DMS53 treated with DMSO at 0.1 percent for 48 hours (cell line): Measurements from ENCODE around the gene COG7.
A peak's percentile ranks its signal among the peaks of the same experiment; 100 is the strongest.
"Not testable (repeated sequence)": the region's sequence is repeated elsewhere in the genome, so short reads cannot be mapped to it uniquely, and the experiment has no call there.

Source experiments
- DNase-seq: peaks from one replicate; lab custom pipeline; 2025; ENCODE audit not compliant: unreplicated experiment; lab: John Stamatoyannopoulos, UW

The COG7 gene

DNA sequence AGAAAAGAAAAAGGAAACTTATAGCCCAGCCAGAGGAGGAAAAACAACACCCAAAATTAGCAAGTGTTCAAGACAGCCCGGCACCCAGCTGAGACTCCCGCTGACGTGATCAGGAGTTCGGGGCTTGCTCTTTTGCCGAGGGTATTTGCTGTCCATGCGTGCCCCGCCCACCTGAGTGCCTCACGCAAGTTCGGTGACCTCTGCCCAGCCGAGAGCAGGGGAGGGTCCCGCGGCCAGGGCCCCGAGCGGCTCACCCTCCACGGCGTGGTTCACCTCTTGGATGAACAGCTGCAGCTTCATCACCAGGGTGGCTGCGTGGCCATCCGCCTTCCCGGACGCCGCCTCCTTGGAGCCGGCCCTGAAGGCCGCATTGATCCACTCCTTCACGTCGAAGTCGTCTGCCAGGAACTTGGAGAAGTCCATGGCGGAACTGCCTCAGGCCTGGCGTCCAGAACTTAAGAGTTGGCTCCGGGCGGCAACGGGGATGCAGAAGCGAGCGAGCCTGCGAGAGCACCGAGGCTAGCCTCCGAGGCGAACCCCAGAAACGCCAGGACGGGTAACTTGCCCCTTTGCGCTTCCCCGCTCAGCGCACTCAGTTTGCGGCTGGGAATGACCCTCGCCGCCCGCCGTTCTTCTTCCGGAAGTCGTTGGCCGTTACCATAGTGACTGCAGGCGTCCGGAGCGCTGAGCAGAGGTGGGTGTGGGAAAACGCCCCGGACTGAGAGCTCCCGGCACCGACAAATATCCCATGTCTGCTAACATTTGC, at the start of gene COG7:
Gene COG7, minus strand, starts transcription at position 618 of the 766 bp plus-strand sequence. Its CDS starts 195 bp downstream, at position 423.
- peak; percentile 60 for DNase-seq

DNA sequence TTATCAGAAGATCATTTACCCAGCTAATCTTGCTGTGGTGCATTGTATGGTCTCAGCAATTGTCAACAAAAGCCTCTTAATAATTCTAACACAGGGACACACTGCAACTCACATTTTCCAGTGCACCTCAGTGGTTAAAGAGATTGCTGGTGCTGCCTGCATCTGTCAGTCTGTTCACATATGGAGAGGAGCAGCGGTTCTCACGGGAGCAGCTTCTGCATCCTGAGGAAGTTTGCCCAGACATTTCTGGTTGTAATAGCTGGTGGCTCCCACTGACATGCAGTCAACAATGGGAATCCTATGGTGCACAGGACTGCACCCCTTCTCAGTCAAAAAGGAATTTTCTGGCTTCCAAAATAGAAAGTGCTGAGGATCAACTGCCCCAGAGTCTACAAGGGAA, 49.5 kb upstream of the COG7 start:
- DNase-seq: no peak

DNA sequence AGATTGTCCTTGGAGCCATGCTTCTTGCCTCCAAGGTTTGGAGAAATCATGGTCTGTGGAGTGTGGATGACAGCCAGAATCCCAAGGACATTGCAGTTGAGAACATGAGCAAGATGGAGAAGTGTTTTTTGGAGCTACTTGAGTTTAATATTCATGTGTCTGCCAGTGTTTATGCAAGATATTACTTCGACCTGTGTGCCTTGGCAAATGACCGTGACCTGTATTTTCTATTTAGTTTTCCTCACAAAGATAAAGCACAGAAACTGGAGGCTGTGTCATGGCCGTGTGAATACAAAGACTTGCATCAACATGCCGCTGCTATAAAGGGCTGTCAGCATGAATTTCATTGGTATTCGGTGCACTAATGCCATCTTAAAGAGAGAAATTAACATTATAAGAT, 48.3 kb upstream of the COG7 start:
- no peak for DNase-seq

DNA sequence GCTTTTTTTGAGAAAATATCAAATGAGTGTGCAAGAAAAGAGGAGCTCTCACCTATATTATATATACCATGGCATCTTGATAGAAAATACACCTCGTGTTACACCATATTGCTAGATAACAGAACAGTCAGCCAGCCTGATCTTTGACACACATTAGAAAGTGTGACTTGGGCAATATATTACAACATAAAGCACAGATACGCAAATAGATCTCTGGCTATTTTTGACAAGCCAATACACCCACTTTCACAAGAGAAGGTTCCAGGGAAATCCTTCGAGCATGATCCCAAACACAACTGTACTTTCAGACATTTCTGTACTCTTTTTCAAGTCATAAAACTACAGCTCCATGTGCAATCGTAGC, 47.9 kb upstream of the COG7 start:
- DNase-seq: no peak

DNA sequence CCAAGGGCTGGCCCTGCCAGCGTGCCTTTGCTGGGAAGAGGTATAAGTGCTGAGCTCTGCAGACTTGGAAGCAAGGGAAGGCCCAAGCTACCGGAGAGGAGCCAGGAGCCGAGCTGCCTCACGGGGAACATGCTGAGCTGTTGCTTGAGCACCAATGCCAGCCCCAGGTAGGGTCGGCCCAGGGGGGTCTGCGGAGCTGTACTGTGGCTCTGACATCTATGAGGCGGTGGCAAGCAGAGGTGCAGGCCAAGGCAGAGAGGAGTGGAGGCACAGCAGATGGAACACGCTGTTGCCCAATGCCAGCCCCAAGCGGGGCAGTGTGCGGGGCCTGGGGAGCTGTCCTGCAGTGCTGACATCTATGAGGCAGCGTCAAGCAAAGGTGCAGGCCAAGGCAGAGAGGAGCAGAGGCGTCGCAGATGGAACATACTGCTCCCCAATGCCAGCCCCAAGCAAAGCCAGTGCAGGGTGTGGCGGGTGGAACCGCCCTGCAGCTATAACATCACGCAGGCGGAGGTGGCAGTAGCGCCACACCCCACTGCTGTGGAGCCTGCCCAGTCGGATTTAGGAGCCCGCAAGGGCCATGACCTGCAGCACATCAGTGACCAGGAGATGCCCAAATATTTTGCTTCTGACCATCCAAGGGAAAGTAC, 47.3 kb upstream of the COG7 start:
- no peak for DNase-seq

DNA sequence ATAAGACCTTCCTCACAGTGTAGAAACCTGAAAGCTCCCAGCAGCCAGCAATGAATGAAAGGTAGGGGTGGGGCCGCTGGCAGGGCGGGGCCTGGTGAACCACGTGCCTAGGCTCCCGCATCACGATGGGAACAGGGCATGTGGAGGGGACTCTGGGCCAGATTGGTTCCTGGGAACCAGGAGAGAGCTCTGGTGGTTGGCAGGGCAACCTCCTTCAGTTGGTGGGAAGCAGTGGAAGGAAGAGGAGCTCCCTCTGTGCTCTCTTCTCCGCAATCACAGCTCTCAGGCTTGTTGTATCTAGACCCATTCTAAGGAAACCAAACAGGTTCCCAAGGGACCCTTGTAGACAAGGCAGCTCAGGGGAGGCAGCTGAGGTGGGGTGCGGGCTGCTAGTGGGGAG, 46.8 kb upstream of the COG7 start:
- DNase-seq: no peak

DNA sequence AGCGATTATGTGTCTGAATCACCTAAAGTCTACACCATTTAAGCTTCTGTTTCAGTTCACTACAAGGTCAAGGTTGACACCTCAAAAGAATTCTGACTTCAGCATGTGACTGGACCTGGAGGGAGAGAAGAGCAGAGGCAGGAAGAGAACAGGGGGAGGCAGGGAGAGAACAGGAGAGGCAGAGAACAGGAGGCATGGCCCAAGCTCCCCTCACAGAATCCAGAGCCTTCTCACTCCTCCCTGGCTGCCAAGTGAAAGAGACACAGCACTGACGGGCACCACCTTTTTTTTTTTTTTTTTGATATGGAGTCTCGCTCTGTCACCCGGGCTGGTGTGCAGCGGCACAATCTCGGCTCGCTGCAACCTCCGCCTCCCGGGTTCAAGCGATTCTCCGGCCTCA, 45.9 kb upstream of the COG7 start:
- no peak for DNase-seq

DNA sequence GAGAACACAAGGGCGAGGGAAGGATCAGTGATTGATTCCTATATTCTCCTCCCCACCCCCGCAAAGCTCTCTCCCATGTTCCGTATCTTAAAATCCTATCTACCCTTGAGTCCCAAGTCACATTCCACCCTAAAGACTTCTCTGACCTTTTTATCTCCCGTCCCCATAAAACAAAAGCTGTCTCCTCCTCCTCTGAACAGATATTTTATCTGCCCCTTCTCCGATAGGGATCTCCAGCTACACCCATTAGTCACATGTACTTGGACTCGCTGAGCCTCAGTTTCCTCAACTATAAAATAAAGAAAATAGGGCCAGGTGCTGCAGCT, 44.5 kb upstream of the COG7 start:
- DNase-seq: no peak

DNA sequence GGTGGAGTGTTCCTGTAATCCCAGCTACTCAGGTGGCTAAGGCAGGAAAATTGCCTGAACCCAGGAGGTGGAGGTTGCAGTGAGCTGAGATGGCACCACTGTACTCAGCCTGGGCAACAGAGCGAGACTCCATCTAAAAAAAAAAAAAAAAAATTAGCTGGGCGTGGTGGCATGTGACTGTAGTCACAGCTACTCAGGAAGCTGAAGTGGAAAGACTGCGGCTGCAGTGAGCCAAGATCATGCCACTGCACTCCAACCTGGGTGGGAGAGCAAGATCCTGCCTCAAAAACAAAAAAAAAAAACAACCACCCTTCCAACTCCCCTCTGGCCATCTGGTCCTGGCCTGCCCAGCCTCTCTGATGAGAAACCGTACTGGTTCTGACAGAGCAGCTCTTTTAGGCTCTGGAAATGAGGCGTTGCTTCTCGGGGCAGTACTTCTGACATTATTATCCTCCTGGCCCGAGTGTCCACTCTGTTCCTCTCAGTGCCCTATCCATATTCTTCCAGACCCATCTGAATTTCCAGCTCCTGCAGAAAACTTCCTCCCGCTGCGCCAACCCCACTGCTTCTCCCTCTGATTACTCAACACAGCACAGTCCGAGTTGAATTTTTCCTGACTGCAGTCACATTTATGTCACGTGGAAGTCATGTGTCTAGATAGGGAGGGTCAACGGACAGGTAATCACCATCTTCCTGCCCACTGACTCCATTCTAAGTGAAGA, 44.0 kb upstream of the COG7 start:
- no peak for DNase-seq

DNA sequence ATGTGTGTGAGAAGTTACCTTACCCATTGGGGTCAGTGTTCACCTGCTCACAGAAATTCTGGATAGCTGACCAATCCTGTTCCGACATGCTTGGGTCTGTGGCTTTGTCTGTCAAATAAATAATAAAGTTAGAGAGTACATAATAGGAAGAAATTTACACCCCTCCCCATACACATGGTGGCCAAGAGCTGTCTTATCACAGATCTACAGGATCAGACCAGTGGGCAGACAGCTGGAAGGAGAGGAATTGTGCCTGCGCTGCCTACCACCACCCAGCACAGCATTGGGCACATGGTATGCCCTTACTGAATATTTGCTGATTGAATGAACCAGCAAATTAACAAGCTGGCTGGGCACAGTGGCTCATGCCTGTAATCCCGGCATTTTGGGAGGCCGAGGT, 42.7 kb upstream of the COG7 start:
- DNase-seq: no peak

DNA sequence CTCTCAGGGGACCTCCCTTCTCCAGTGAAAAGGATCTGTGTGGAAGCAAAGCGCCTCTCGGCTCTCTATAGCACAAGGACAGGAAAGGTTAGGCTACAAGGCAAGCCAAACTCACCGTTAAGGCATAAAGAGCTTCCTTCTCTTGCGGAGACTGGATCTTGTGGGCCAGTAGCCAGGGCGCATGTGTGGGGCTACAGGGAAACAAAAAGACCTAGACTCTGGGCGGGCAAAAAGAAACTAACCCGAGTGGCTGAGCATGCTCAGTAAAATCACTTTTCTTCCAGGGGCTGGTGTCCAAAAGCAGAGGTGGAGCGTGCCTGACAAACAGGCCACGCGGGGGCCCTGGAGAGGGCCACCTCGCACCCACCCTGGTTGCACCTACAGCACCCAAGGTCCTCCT, 41.2 kb upstream of the COG7 start:
- DNase-seq: no peak

DNA sequence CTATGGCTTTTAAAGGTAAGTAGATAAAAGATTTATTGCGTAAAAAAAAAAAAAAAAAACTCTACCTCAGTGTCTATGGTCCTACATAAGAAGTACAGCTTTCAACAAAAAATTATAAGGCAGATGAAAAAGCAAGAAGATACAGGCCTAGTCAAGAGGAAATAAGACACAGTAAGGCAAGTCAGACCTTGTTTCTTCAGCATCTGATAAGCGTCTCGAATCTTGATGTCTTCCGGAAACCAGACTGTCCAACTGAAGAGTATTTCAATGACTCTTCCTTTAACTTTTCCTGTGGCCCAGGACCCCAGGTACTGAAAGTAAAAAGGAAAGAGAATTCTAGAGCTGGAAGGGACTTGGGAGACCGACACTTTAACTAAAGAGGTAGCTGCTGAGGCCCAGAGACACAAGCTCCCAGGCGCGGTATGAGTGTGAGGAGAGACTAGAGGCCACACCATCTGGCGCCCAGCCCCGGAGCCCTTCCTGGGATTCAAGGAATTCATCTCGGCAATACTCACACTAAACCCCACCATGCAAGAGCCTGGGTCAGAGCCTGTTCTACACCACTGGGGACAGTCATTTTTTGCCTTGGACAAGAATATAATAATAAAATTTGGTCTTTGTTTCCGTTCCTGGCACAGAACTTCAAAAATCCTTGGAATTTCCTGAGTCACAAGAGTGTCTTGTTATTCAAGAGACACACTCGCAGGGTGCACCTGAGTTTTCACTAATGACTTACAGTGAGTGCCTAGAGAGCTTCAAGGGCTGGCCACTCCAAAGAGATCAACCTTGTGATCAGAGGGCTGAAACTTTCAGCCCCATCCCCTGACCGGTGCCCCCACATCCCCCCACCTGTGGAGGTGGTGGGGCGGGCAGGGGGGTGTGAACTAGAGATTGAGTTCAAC, 38.8 kb upstream of the COG7 start:
- DNase-seq: no peak

DNA sequence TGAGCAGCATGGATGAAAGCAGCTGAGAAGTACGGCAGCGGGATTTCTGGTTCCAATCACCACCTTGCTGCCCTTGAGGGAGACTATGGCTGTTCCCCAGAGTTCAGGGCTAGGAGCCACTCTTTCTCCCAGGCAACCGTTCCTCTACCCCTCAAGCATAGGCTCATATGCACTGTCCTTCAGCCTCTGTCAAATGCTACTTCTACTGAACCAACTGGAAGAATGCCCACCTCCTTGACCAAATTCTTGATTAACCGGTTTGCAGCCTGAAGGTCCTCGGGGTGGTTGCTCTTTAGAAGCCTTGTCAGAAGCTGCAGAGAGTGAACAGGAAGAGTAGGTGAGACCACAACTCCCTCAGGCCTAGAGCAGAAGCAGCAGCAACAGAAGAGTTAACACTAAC, 33.5 kb upstream of the COG7 start:
- no peak for DNase-seq

DNA sequence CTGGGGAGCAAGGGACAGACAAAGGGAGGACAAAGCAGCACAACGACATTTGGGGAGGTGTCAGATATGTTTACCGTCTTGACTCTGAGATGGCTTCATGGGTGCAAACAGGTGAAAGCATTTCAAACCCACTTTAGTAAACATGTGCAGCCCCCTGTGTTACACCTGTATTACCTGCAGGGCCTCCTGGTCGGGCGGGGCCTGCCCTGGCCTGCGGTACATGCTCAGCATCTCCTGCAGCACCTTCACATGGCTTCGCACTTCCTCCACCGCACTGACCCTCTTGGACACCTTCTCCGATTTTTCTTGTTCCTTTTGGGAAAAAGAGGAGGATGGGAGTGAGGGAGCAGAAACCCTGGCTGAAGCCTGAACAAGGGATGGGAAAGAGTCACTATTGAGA, 32.9 kb upstream of the COG7 start:
- no peak for DNase-seq

DNA sequence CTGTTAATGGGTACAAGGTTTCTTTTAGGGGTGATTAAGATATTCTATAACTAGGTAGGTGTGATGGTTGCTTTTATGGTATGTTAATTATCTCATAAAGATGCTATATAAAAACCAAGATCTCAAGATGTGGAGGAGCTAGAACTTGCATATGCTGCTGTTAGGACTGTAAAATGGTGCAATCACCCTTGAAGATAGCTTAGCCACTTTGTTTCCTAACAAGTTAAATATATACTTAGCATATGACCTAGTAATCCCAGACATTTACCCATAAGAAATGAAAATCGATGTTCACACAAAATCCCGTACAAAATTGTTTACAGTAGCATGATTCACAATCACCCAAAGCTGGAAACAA, 32.2 kb upstream of the COG7 start:
- DNase-seq: no peak

DNA sequence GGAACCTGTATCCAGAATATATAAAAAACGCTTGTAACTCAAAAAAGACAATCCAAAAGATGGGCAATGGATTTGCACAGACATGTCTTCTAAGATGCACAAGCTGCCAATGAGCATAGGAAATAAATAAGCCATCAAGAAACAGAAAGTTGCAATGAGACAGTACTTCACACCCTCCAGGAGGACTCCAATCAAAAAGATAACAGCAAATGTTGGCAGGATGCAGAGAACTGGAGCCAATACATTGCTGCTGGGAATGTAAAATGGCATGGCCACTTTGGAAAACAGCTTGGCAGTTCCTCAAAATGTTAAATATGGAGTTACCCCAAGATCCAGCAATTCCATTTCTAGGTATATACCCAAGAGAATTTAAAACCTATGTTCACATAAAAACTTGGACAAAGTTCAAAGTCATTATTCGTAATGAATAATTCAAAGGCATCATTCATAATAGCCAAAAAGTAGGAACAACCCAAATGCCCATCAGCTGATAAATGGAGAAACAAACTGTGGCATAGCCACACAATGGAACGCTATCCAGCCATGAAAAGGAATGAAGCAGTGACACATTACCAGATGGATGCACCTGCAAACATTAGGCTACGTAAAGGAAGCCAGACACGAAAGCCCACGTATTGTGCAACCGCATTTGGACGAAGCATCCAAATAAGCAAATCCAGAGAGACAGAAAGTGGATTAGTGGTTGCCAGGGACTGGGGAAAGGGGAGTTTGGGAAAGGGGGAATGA, 31.7 kb upstream of the COG7 start:
- DNase-seq: no peak

DNA sequence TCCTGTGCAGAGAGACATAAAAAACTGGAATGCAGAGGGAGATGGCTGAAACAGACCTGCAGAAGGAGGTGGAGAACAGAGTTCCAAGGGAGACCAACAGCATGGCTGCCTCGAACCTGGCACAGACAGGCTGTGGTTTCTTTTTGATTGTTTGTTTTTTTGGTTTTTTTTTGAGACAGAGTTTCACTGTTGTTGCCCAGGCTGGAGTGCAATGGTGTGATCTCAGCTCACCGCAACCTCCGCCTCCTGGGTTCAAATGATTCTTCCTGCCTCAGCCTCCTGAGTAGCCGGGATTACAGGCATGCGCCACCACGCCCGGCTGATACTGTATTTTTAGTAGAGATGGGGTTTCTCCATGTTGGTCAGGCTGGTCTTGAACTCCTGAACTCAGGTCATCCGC, 30.5 kb upstream of the COG7 start:
- not testable (repeated sequence) for DNase-seq

DNA sequence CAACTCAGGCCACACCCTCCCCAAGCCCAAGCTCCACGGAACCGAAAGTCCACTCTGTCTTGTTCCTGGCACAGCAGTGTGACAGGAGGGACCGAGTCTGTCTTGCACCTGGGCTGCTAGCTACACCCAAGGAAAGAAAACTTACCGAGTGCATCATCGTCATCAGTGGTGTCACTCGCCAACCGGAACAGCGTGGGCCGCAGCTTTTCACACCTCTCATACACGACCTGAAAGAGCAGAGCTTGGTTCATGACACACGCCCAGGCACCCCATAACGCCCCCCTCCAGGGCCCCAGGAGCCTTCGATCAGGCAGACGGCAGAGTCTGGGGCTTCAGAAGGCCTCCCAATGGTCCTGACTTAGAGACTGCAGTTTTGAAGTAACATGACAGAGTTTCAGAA, 29.8 kb upstream of the COG7 start:
- no peak for DNase-seq

DNA sequence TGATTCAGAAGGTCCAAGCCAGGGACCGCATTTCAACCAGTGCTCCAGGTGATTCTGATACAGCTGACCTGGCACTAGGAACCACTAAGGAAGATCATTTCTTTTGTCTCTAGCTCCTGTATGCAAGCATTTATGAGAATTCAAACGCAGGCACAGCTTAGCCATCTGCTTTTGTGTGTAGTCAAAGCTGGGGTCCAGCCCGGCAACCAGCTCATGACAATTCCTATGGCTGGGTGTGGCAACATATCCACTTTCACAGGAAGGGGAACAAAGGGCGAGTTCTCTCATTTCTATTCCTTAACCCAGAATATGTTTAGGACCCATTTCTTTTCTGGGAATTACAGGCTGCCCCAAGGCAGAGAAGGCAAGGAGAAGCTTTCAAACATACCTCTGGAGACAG, 27.3 kb upstream of the COG7 start:
- no peak for DNase-seq

DNA sequence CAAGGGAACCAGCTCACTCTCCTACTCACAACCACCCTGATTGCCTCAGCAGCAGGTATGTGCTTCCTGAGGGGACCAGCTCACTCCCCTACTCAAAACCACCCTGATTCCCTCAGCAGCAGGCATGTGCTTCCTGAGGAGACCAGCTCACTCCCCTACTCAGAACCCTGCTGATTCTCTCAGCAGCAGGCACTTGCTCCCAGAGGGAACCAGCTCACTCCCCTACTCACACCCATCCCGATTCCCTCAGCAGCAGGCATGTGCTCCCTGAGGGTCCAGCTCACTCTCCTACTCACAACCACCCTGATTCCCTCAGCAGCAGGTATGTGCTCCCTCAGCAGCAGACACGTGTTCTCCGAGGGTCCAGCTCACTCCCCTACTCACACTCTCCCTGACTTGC, 26.1 kb upstream of the COG7 start:
- DNase-seq: no peak

DNA sequence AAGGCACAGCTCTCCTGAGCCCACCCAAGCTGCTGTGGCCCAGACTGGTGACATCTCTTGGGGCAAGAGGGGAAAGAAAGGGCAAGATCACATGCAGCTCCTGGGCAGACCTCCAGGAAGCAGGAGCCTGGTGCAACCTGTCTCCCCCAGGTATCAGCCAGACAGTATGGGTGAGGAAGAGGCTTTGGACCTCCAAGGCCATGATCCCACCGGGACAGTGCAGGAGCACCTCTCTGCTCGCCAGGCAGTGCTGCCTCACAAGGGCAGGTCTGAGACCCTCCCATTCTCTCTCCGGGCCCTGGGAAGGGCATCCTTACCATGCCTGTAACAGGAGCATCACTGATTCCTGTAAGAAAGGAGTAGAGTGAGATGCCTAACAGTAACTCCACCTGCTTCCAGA, 25.6 kb upstream of the COG7 start:
- no peak for DNase-seq
